ENCODE results near the gene ZNF555.

ZNF555 gene

DNA sequence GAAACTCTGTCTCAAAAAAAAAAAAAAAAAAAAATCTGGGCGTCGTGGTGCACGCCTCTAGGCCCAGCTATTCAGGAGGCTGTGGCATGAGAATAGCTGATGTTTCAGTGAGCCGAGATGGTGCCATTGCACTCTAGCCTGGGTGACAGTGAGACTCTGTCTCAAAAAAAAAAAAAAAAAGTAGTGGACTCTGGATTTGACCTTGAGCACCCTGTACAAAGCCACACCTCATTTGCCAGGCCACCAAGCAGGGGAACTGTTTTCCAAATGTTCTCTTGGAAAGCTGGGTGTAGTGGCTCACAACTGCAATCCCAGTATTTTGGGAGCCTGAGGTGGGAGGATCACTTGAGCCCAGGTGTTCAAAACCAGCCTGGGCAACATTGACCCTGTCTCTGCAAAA lies 3.8 kb upstream of the ZNF555 start:
- Histone ChIP-seq H3K4me1 (ENCODE audit: control insufficient read depth, insufficient read depth, low read length) (peaks cover 4% of the 10 kb centered on the region), H3K9me3 (ENCODE audit: control insufficient read depth, low read length) (peaks cover 57% of the 10 kb centered on the region), H3K27me3 (replicated peaks; ENCODE audit: control insufficient read depth, insufficient read depth, low read length) (no peaks in the 10 kb centered on the region), H3K9ac (ENCODE audit: low read length) (no peak overlapping the region), H3K36me3 (ENCODE audit: control insufficient read depth, insufficient read depth, low read length, severe bottlenecking) (peaks cover 37% of the 10 kb centered on the region), H3K4me3 (ENCODE audit: low read length) (no peak overlapping the region)
- no peak for DNase-seq (ENCODE audit: low read depth)

GRCh38 chr19:2841855-2842574 lies 740 bp downstream of the ZNF555 start:
- peak; percentile 30 for DNase-seq (ENCODE audit: low read depth)
- peak overlapping the region; percentile 86 for H3K9ac ChIP-seq (ENCODE audit: low read length)
- H3K9me3 ChIP-seq (ENCODE audit: control insufficient read depth, low read length), result peaks cover 12% of the 10 kb centered on the region
- peak overlapping the region; percentile 89 for H3K4me3 ChIP-seq (ENCODE audit: low read length)
- peaks cover 6% of the 10 kb centered on the region for H3K4me1 ChIP-seq (ENCODE audit: control insufficient read depth, insufficient read depth, low read length)
- no peaks in the 10 kb centered on the region for H3K27me3 ChIP-seq (replicated peaks; ENCODE audit: control insufficient read depth, insufficient read depth, low read length)
- H3K36me3 ChIP-seq (ENCODE audit: control insufficient read depth, insufficient read depth, low read length, severe bottlenecking), result peaks cover 3% of the 10 kb centered on the region

GRCh38 chr19:2845107-2845506 lies 3.8 kb downstream of the ZNF555 start:
- Histone ChIP-seq H3K4me3 (ENCODE audit: low read length) (no peak overlapping the region), H3K27me3 (replicated peaks; ENCODE audit: control insufficient read depth, insufficient read depth, low read length) (no peaks in the 10 kb centered on the region), H3K9me3 (ENCODE audit: control insufficient read depth, low read length) (peaks cover 11% of the 10 kb centered on the region), H3K9ac (ENCODE audit: low read length) (no peak overlapping the region), H3K36me3 (ENCODE audit: control insufficient read depth, insufficient read depth, low read length, severe bottlenecking) (peaks cover 3% of the 10 kb centered on the region), H3K4me1 (ENCODE audit: control insufficient read depth, insufficient read depth, low read length) (peaks cover 6% of the 10 kb centered on the region)
- DNase-seq (ENCODE audit: low read depth), result no peak

DNA sequence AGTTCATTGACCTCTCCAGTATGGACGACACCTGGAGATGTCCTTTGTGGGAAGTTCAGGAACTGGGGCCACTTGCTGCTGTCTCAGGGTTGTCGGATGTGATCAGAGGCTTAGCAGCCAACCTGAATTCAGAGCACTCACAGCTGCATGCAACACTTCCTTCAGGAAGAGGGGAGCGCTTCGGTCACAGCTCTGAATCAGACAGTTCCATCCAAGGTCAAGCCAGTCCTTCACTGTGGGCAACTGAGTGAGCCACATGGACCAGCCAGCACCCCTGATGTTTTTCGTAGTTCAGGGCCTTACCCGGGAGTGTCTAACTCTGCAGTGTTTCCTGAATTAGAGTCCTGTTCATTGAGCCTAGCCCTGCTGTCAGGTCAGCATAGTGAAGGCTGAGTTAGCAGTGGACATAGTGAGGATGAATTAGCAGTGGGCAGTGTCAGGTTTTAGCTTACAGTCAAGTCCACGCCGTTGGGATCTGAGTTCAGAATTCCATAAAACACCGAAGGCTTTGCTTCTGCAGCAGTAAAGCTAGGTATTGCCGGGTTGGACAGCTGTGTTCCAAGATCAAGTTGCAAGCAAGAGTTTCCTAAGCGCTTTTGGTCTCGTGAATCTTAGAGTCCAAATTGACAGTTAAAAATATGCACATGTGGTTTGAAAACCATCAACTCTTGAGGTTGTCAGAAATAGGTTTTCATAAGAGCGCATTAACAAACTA lies 5.1 kb downstream of the ZNF555 start:
- Histone ChIP-seq H3K27me3 (replicated peaks; ENCODE audit: control insufficient read depth, insufficient read depth, low read length) (no peaks in the 10 kb centered on the region), H3K4me3 (ENCODE audit: low read length) (no peak overlapping the region), H3K4me1 (ENCODE audit: control insufficient read depth, insufficient read depth, low read length) (peaks cover 6% of the 10 kb centered on the region), H3K36me3 (ENCODE audit: control insufficient read depth, insufficient read depth, low read length, severe bottlenecking) (peaks cover 15% of the 10 kb centered on the region), H3K9ac (ENCODE audit: low read length) (no peak overlapping the region), H3K9me3 (ENCODE audit: control insufficient read depth, low read length) (peaks cover 24% of the 10 kb centered on the region)
- no peak for DNase-seq (ENCODE audit: low read depth)

- Histone ChIP-seq H3K4me3 (ENCODE audit: low read length) (no peak overlapping the region), H3K27me3 (replicated peaks; ENCODE audit: control insufficient read depth, insufficient read depth, low read length) (no peaks in the 10 kb centered on the region), H3K36me3 (ENCODE audit: control insufficient read depth, insufficient read depth, low read length, severe bottlenecking) (peaks cover 27% of the 10 kb centered on the region), H3K4me1 (ENCODE audit: control insufficient read depth, insufficient read depth, low read length) (peaks cover 1% of the 10 kb centered on the region), H3K9me3 (ENCODE audit: control insufficient read depth, low read length) (peaks cover 35% of the 10 kb centered on the region), H3K9ac (ENCODE audit: low read length) (no peak overlapping the region)
- no peak for DNase-seq (ENCODE audit: low read depth)
These were observed 6.2 kb downstream of the ZNF555 start for GRCh38 chr19:2847507-2847906.

DNA sequence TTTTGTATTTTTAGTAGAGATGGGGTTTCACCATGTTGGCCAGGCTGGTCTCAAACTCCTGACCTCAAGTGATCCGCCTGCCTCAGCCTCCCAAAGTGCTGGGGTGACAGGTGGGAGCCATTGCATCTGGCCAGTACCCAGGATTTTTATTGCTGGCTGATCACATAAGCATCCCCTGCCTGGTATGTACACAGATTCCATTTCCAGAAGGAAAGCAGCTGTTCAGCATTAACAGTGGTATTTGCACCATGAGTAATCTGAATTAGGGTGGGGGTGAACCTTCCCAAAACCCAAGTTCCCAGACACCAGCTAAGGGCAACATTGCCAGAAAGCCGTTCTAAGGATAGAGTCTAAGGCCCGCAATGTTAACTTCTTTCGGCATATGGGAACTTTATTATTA lies 7.3 kb downstream of the ZNF555 start:
- peak; percentile 39 for DNase-seq (ENCODE audit: low read depth)
- peaks cover 46% of the 10 kb centered on the region for H3K9me3 ChIP-seq (ENCODE audit: control insufficient read depth, low read length)
- H3K9ac ChIP-seq (ENCODE audit: low read length), result no peak overlapping the region
- H3K36me3 ChIP-seq (ENCODE audit: control insufficient read depth, insufficient read depth, low read length, severe bottlenecking), result peaks cover 38% of the 10 kb centered on the region
- H3K27me3 ChIP-seq (replicated peaks; ENCODE audit: control insufficient read depth, insufficient read depth, low read length), result no peaks in the 10 kb centered on the region
- H3K4me1 ChIP-seq (ENCODE audit: control insufficient read depth, insufficient read depth, low read length), result no peaks in the 10 kb centered on the region
- no peak overlapping the region for H3K4me3 ChIP-seq (ENCODE audit: low read length)

- Histone ChIP-seq H3K4me3 (ENCODE audit: low read length) (no peak overlapping the region), H3K9me3 (ENCODE audit: control insufficient read depth, low read length) (peaks cover 64% of the 10 kb centered on the region), H3K4me1 (ENCODE audit: control insufficient read depth, insufficient read depth, low read length) (no peaks in the 10 kb centered on the region), H3K36me3 (ENCODE audit: control insufficient read depth, insufficient read depth, low read length, severe bottlenecking) (peaks cover 52% of the 10 kb centered on the region), H3K27me3 (replicated peaks; ENCODE audit: control insufficient read depth, insufficient read depth, low read length) (no peaks in the 10 kb centered on the region), H3K9ac (ENCODE audit: low read length) (no peak overlapping the region)
- no peak for DNase-seq (ENCODE audit: low read depth)
These were observed 9.1 kb downstream of the ZNF555 start for GRCh38 chr19:2850256-2850925.

GRCh38 chr19:2852598-2852997 lies 11.3 kb downstream of the ZNF555 start:
- H3K9ac ChIP-seq (ENCODE audit: low read length), result no peak overlapping the region
- H3K27me3 ChIP-seq (replicated peaks; ENCODE audit: control insufficient read depth, insufficient read depth, low read length), result no peaks in the 10 kb centered on the region
- H3K36me3 ChIP-seq (ENCODE audit: control insufficient read depth, insufficient read depth, low read length, severe bottlenecking), result peaks cover 58% of the 10 kb centered on the region
- peaks cover 84% of the 10 kb centered on the region for H3K9me3 ChIP-seq (ENCODE audit: control insufficient read depth, low read length)
- peak overlapping the region; percentile 66 for H3K4me3 ChIP-seq (ENCODE audit: low read length)
- no peak for DNase-seq (ENCODE audit: low read depth)
- no peaks in the 10 kb centered on the region for H3K4me1 ChIP-seq (ENCODE audit: control insufficient read depth, insufficient read depth, low read length)

DNA sequence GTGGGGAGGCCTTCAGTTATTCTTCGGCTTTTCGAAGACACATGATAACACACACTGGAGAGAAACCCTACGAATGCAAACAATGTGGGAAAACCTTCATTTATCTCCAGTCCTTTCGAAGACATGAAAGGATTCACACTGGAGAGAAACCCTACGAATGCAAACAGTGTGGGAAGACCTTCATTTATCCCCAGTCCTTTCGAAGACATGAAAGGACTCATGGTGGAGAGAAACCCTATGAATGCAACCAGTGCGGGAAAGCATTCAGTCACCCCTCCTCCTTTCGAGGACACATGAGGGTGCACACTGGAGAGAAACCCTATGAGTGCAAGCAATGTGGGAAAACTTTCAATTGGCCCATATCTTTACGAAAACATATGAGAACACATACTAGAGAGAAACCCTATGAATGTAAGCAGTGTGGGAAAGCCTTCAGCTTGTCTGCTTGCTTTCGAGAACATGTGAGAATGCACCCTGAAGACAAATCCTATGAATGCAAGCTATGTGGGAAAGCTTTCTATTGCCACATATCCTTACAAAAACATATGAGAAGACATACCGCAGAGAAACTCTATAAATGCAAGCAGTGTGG lies 11.8 kb downstream of the ZNF555 start:
- no peak overlapping the region for H3K9ac ChIP-seq (ENCODE audit: low read length)
- peaks cover 87% of the 10 kb centered on the region for H3K9me3 ChIP-seq (ENCODE audit: control insufficient read depth, low read length)
- no peak for DNase-seq (ENCODE audit: low read depth)
- H3K4me3 ChIP-seq (ENCODE audit: low read length), result peak overlapping the region; percentile 66
- H3K4me1 ChIP-seq (ENCODE audit: control insufficient read depth, insufficient read depth, low read length), result no peaks in the 10 kb centered on the region
- H3K27me3 ChIP-seq (replicated peaks; ENCODE audit: control insufficient read depth, insufficient read depth, low read length), result no peaks in the 10 kb centered on the region
- H3K36me3 ChIP-seq (ENCODE audit: control insufficient read depth, insufficient read depth, low read length, severe bottlenecking), result peaks cover 58% of the 10 kb centered on the region

GRCh38 chr19:2854849-2855248 lies 13.6 kb downstream of the ZNF555 start:
- Histone ChIP-seq H3K27me3 (replicated peaks; ENCODE audit: control insufficient read depth, insufficient read depth, low read length) (no peaks in the 10 kb centered on the region), H3K9me3 (ENCODE audit: control insufficient read depth, low read length) (peaks cover 89% of the 10 kb centered on the region), H3K36me3 (ENCODE audit: control insufficient read depth, insufficient read depth, low read length, severe bottlenecking) (peaks cover 58% of the 10 kb centered on the region), H3K9ac (ENCODE audit: low read length) (no peak overlapping the region), H3K4me1 (ENCODE audit: control insufficient read depth, insufficient read depth, low read length) (no peaks in the 10 kb centered on the region), H3K4me3 (ENCODE audit: low read length) (peak overlapping the region; percentile 66)
- DNase-seq (ENCODE audit: low read depth), result no peak

- Histone ChIP-seq H3K9ac (ENCODE audit: low read length) (no peak overlapping the region), H3K4me3 (ENCODE audit: low read length) (no peak overlapping the region), H3K9me3 (ENCODE audit: control insufficient read depth, low read length) (peaks cover 74% of the 10 kb centered on the region), H3K4me1 (ENCODE audit: control insufficient read depth, insufficient read depth, low read length) (no peaks in the 10 kb centered on the region), H3K36me3 (ENCODE audit: control insufficient read depth, insufficient read depth, low read length, severe bottlenecking) (peaks cover 44% of the 10 kb centered on the region), H3K27me3 (replicated peaks; ENCODE audit: control insufficient read depth, insufficient read depth, low read length) (no peaks in the 10 kb centered on the region)
- no peak for DNase-seq (ENCODE audit: low read depth)
These were observed 15.3 kb downstream of the ZNF555 start for GRCh38 chr19:2856457-2857050.
